HepG2 (cell line): ENCODE measurements around the gene TPX2. TPM values are rescaled to one million over a fixed set of nuclear protein-coding genes. Genes with fewer than 3 reads are reported as not detected.

Experiments
- HMG20A ChIP-seq: IDR thresholded peaks from 2 replicates; pipeline ENCODE4 v1.6.1; 2016; ENCODE audit warnings: borderline replicate concordance
- MIXL1 ChIP-seq: IDR thresholded peaks from 2 replicates; pipeline ENCODE4 v1.6.1; 2016
- NCOA2 ChIP-seq: sonication (generic); formaldehyde crosslinking; IDR thresholded peaks from 2 replicates; pipeline ENCODE4 v1.8.0; 2022; ENCODE audit warnings: inconsistent platforms
- NFE2L1 ChIP-seq: sonication (generic); formaldehyde crosslinking; IDR thresholded peaks from 2 replicates; pipeline ENCODE4 v1.4.0; 2020; ENCODE audit warnings: missing genetic modification reagents, mild to moderate bottlenecking, borderline replicate concordance
- NR3C1 ChIP-seq: sonication (generic); formaldehyde crosslinking; IDR thresholded peaks from 2 replicates; pipeline ENCODE4 v1.4.0; 2020; ENCODE audit warnings: missing genetic modification reagents
- SPEN ChIP-seq: sonication (generic); formaldehyde crosslinking; IDR thresholded peaks from 2 replicates; pipeline ENCODE4 v1.5.1; 2020; ENCODE audit warnings: low read depth, mild to moderate bottlenecking, missing genetic modification reagents
- ZMYM3 ChIP-seq: sonication (generic); formaldehyde crosslinking; IDR thresholded peaks from 2 replicates; pipeline ENCODE4 v1.5.1; 2020; ENCODE audit warnings: mild to moderate bottlenecking, missing genetic modification reagents
- ZNF570 ChIP-seq: sonication (generic); formaldehyde crosslinking; IDR thresholded peaks from 2 replicates; pipeline ENCODE4 v1.4.0; 2020; ENCODE audit warnings: mild to moderate bottlenecking, missing genetic modification reagents, borderline replicate concordance
- polyA plus RNA-seq, 8 experiments: library from polyadenylated mRNA; depleted of rRNA in 3 of 8; stranded (reverse) in 7 of 8; unstranded in 1 of 8; fragments of >200 nt; fragmentation: Illumina TruSeq in 4 of 8; extraction: Trizol in 4 of 8; gene quantifications; 2 replicates each; pipeline versions ENCODE4 v1.2.1 to v1.2.3, GENCODE V29; 2011 to 2016; ENCODE audit warnings: low read depth in 4 of 8, missing spikeins in 1 of 8, mixed read lengths in 1 of 8; ENCODE audit not compliant: insufficient read depth in 1 of 8
- total RNA-seq, 5 experiments: library from RNA; depleted of rRNA; stranded (reverse); fragments of >200 nt; fragmentation: Illumina TruSeq; extraction: Trizol; gene quantifications; 2 replicates each; pipeline ENCODE4 v1.2.3, GENCODE V29; 2016; ENCODE audit warnings: low read depth in 1 of 5
- TF ChIP-seq, protein P1 (sequence below): sonication (generic); formaldehyde crosslinking; IDR thresholded peaks from one replicate; pipeline ENCODE4 v1.5.1; 2020; ENCODE audit warnings: mild to moderate bottlenecking, missing genetic modification reagents; ENCODE audit errors: not compliant biosample characterization
- TF ChIP-seq, protein P2 (sequence below): sonication (generic); formaldehyde crosslinking; IDR thresholded peaks from 2 replicates; pipeline ENCODE4 v1.5.0; 2020; ENCODE audit warnings: missing genetic modification reagents, mild to moderate bottlenecking, borderline replicate concordance
- TF ChIP-seq, protein P3 (sequence below): IDR thresholded peaks from 2 replicates; pipeline ENCODE4 v1.6.1; 2012; ENCODE audit warnings: low read depth, low read length, improper control_type of control experiment

TPX2 gene
- total and polyA plus RNA-seq, 2 of the 13 experiments (the other 11 are each of a cell fraction or from before 2014, with no cell fraction given): 34.3 to 124 TPM

DNA sequence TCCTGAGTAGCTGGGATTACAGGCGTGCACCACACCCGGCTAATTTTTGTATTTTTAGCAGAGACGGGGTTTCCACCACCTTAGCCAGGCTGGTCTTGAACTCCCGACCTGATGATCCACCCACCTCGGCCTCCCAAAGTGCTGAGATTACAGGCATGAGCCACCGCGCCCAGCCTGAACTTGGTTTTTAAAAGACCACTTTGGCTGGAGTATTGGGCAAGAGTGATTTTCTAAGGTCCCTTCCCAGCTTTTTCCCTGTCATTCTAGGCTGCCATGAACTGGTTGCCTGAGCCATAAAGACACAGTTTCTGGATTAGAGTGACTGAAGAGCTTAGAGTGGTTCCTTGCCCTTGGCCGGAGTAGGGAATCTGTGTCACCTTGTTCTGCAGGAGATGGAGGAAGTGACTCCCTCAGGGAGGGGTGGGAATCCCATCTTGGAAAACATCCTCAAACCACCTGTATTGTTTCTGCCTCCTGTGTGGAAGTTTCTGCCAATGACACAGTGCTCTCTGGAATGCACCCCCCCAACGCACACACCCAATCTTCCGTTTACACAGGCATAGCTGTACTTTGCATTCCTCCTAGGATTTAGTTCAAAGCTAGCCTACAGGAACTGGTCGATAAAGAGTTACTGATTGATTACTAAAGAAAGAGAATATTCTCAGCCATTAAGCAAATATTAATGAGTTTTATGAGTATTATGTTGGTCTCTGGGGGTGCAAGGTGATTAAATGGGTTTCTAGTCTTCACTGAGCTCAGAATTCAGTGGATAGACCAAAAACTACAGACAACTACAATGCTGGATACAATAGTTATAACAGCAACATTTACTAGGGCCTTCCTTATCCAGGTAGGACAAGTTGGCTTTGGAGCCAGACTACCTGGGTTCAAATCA lies 34.6 kb upstream of the TPX2 start (continued):
- TF ChIP-seq, protein P1, sequence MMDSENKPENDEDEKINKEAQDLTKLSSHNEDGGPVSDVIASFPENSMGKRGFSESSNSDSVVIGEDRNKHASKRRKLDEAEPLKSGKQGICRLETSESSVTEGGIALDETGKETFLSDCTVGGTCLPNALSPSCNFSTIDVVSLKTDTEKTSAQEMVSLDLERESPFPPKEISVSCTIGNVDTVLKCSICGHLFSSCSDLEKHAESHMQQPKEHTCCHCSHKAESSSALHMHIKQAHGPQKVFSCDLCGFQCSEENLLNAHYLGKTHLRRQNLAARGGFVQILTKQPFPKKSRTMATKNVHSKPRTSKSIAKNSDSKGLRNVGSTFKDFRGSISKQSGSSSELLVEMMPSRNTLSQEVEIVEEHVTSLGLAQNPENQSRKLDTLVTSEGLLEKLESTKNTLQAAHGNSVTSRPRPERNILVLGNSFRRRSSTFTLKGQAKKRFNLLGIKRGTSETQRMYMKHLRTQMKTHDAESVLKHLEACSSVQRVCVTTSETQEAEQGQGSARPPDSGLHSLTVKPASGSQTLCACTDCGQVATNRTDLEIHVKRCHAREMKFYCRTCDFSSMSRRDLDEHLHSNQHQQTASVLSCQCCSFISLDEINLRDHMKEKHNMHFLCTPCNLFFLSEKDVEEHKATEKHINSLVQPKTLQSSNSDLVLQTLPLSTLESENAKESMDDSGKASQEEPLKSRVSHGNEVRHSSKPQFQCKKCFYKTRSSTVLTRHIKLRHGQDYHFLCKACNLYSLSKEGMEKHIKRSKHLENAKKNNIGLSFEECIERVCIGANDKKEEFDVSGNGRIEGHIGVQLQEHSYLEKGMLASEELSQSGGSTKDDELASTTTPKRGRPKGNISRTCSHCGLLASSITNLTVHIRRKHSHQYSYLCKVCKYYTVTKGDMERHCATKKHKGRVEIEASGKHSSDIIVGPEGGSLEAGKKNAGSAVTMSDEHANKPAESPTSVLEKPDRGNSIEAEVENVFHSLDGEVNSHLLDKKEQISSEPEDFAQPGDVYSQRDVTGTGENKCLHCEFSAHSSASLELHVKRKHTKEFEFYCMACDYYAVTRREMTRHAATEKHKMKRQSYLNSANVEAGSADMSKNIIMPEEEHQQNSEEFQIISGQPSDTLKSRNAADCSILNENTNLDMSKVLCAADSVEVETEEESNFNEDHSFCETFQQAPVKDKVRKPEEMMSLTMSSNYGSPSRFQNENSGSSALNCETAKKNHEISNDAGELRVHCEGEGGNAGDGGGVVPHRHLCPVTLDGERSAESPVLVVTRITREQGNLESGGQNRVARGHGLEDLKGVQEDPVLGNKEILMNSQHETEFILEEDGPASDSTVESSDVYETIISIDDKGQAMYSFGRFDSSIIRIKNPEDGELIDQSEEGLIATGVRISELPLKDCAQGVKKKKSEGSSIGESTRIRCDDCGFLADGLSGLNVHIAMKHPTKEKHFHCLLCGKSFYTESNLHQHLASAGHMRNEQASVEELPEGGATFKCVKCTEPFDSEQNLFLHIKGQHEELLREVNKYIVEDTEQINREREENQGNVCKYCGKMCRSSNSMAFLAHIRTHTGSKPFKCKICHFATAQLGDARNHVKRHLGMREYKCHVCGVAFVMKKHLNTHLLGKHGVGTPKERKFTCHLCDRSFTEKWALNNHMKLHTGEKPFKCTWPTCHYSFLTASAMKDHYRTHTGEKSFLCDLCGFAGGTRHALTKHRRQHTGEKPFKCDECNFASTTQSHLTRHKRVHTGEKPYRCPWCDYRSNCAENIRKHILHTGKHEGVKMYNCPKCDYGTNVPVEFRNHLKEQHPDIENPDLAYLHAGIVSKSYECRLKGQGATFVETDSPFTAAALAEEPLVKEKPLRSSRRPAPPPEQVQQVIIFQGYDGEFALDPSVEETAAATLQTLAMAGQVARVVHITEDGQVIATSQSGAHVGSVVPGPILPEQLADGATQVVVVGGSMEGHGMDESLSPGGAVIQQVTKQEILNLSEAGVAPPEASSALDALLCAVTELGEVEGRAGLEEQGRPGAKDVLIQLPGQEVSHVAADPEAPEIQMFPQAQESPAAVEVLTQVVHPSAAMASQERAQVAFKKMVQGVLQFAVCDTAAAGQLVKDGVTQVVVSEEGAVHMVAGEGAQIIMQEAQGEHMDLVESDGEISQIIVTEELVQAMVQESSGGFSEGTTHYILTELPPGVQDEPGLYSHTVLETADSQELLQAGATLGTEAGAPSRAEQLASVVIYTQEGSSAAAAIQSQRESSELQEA (CRISPR knock-in tag): no peak
- TF ChIP-seq ZNF570 (CRISPR knock-in tag): no peak
- TF ChIP-seq SPEN (CRISPR knock-in tag): peak; percentile 97
- no peak for TF ChIP-seq NR3C1 (CRISPR knock-in tag)
- TF ChIP-seq, protein P2, sequence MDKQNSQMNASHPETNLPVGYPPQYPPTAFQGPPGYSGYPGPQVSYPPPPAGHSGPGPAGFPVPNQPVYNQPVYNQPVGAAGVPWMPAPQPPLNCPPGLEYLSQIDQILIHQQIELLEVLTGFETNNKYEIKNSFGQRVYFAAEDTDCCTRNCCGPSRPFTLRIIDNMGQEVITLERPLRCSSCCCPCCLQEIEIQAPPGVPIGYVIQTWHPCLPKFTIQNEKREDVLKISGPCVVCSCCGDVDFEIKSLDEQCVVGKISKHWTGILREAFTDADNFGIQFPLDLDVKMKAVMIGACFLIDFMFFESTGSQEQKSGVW (CRISPR knock-in tag): no peak
- TF ChIP-seq ZMYM3 (CRISPR knock-in tag): peak; percentile 96
- peak; percentile 100 for TF ChIP-seq MIXL1 (CRISPR knock-in tag)
- TF ChIP-seq, protein P3, sequence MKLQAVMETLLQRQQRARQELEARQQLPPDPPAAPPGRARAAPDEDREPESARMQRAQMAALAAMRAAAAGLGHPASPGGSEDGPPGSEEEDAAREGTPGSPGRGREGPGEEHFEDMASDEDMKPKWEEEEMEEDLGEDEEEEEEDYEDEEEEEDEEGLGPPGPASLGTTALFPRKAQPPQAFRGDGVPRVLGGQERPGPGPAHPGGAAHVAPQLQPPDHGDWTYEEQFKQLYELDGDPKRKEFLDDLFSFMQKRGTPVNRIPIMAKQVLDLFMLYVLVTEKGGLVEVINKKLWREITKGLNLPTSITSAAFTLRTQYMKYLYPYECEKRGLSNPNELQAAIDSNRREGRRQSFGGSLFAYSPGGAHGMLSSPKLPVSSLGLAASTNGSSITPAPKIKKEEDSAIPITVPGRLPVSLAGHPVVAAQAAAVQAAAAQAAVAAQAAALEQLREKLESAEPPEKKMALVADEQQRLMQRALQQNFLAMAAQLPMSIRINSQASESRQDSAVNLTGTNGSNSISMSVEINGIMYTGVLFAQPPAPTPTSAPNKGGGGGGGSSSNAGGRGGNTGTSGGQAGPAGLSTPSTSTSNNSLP: peak; percentile 100
- peak; percentile 100 for TF ChIP-seq NCOA2 (CRISPR knock-in tag)
- no peak for TF ChIP-seq NFE2L1 (CRISPR knock-in tag)
- TF ChIP-seq HMG20A (CRISPR knock-in tag): peak; percentile 99
